ENCODE results near the gene MUL1. TPM values are rescaled to one million over a fixed set of nuclear protein-coding genes. Genes with fewer than 3 reads are reported as not detected.

The MUL1 gene
- total and polyA plus RNA-seq, 2 of the 8 experiments (the other 6 are each of a cell fraction or from before 2014, with no cell fraction given), result 16.4 to 20.8 TPM

DNA sequence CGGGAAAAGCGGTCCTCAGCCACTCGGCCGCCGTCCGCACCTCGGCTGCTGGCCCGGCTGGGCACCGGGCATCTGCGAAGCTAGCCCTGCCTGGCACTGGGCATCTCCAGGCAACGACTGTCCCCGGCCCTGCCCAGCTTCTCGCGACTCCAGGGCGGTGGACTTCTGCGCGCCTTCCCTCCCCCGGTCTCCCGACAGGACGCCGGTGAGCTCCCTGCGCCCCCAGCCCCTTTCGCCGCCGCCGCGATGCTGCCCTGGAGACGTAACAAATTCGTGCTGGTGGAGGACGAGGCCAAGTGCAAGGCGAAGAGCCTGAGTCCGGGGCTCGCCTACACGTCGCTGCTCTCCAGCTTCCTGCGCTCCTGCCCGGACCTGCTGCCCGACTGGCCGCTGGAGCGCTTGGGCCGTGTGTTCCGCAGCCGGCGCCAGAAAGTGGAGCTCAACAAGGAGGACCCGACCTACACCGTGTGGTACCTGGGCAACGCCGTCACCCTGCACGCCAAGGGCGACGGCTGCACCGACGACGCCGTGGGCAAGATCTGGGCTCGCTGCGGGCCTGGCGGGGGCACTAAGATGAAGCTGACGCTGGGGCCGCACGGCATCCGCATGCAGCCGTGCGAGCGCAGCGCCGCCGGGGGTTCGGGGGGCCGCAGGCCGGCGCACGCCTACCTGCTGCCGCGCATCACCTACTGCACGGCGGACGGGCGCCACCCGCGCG is 44.9 kb upstream of the MUL1 start:
- ChIA-PET CTCF (ENCODE audit: partially characterized antibody) (interaction anchor here (0.6 to 2.1 kb wide), 8 partner anchors 22 to 101 kb away, joined by 3 to 7 read pairs (median 4); partner anchors contain the start of genes CDA and PINK1), POLR2A (ENCODE audit: partially characterized antibody) (interaction anchor here (0.5 to 2.3 kb wide), 6 partner anchors 10 to 886 kb away, joined by 3 to 5 read pairs (median 4); partner anchors contain the start of gene DDOST)
- Histone ChIP-seq H2BK15ac (ENCODE audit: low read length) (peak overlapping the region; percentile 88; the same call in 1 of the 2 replicates), H3K23me2 (ENCODE audit: low read depth, low read length) (peaks cover 19% of the 10 kb centered on the region; the same call in 1 of the 2 replicates), H3K79me2 (ENCODE audit: control insufficient read depth in 1 of 2, insufficient read depth in 2 of 2, low read length in 2 of 2) (no peaks in the 10 kb centered on the region), H3K9ac (replicated peaks in 1 of 4; ENCODE audit: extremely low read depth in 1 of 4, low read depth in 3 of 4, low read length in 3 of 4) (no peak overlapping the region), H2AFZ (ENCODE audit: low read length) (peak overlapping the region; percentile 22; the same call in 1 of the 2 replicates), H3K4me1 (replicated peaks in 1 of 4; ENCODE audit: control insufficient read depth in 3 of 4, insufficient read depth in 4 of 4, low read length in 3 of 4) (peaks cover 0 to 21% (median 11%) of the 10 kb centered on the region in 4 experiments; a peak in 4 of 7 replicates), H3K14ac (ENCODE audit: insufficient read length) (no peak overlapping the region), H4K5ac (ENCODE audit: insufficient read length, low read depth, low read length) (no peak overlapping the region), H2AK5ac (ENCODE audit: low read depth, low read length) (no peak overlapping the region), H3K27me3 (replicated peaks in 1 of 4; ENCODE audit: control insufficient read depth in 3 of 4, extremely low read depth in 1 of 4, insufficient read depth in 3 of 4, low read length in 3 of 4) (peaks cover 34 to 60% (median 54%) of the 10 kb centered on the region in 4 experiments), H3K36me3 (ENCODE audit: control insufficient read depth in 2 of 4, insufficient read depth in 4 of 4, low read length in 3 of 4) (peaks cover 0 to 5% (median 0%) of the 10 kb centered on the region in 4 experiments; a peak in 1 of 8 replicates), H4K91ac (replicated peaks; ENCODE audit: insufficient read length, low read length) (peak overlapping the region; percentile 74), H3K9me3 (ENCODE audit: insufficient read depth in 2 of 2, low read depth in 1 of 2, low read length in 1 of 2) (no peaks in the 10 kb centered on the region), H3K27ac (ENCODE audit: low read depth, low read length) (no peak overlapping the region), H2BK12ac (ENCODE audit: low read depth, low read length) (peak overlapping the region; percentile 90; the same call in 1 of the 2 replicates), H4K8ac (ENCODE audit: extremely low read depth, insufficient read depth, low read length) (peak overlapping the region; percentile 83), H3K23ac (ENCODE audit: insufficient read length) (no peak overlapping the region), H3K79me1 (ENCODE audit: low read depth, low read length) (no peaks in the 10 kb centered on the region), H2BK20ac (ENCODE audit: low read length) (no peak overlapping the region), H3K18ac (ENCODE audit: extremely low read depth, low read length) (peak overlapping the region; percentile 60; the same call in 1 of the 2 replicates), H3K4ac (replicated peaks; ENCODE audit: insufficient read length, low read depth, low read length) (no peak overlapping the region), H4K20me1 (replicated peaks in 1 of 2; ENCODE audit: control insufficient read depth in 1 of 2, insufficient read depth in 2 of 2, low read length in 2 of 2) (peaks cover 0 to 2% of the 10 kb centered on the region in 2 experiments), H3K56ac (replicated peaks; ENCODE audit: insufficient read length, low read depth, low read length) (no peak overlapping the region), H3K4me2 (ENCODE audit: insufficient read depth in 1 of 2, low read depth in 2 of 2, low read length in 2 of 2) (peak overlapping the region; percentile 64 to 96), H3K4me3 (ENCODE audit: extremely low read depth in 1 of 4, insufficient read depth in 2 of 4, low read depth in 3 of 4, low read length in 4 of 4) (peak overlapping the region; percentile 7 to 67 (median 42)), H2BK5ac (ENCODE audit: low read depth, low read length) (no peak overlapping the region), H2BK120ac (replicated peaks; ENCODE audit: low read depth, low read length) (no peak overlapping the region)
- DNase-seq (ENCODE audit: low read depth in 1 of 2, low spot score in 2 of 2) (peak in 1 of 2 experiments; percentile 77), FAIRE-seq (no peak)
- 2% methylated on average over 65 of the region's 82 CpGs; no CpG with 5 or more reads in 1 of the 2 experiments for WGBS, 2 experiments (ENCODE audit: extremely low coverage in 1 of 2, insufficient coverage in 1 of 2, insufficient read length in 1 of 2, insufficient replicate concordance in 2 of 2, low coverage in 1 of 2, low lambda C conversion rate in 2 of 2, missing lambda C conversion rate in 1 of 2)
- no peak for TF ChIP-seq POLR2A (IDR thresholded peaks at IDR 0.05; ENCODE audit: control extremely low read depth in 1 of 2, low read depth in 2 of 2, low read length in 2 of 2)
- no peak for TF ChIP-seq SP1 (IDR thresholded peaks at IDR 0.05; ENCODE audit: low read depth, low read length)
- no peak for TF ChIP-seq SP2 (IDR thresholded peaks at IDR 0.05; ENCODE audit: low read length)
- TF ChIP-seq SIN3A (conservative IDR thresholded peaks at IDR 0.05 in 1 of 2, IDR thresholded peaks at IDR 0.05 in 1 of 2; ENCODE audit: low read depth in 1 of 2, low read length in 2 of 2), result no peak
- TF ChIP-seq, protein P1, sequence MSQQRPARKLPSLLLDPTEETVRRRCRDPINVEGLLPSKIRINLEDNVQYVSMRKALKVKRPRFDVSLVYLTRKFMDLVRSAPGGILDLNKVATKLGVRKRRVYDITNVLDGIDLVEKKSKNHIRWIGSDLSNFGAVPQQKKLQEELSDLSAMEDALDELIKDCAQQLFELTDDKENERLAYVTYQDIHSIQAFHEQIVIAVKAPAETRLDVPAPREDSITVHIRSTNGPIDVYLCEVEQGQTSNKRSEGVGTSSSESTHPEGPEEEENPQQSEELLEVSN (IDR thresholded peaks at IDR 0.05), result no peak
- TF ChIP-seq, protein P2, sequence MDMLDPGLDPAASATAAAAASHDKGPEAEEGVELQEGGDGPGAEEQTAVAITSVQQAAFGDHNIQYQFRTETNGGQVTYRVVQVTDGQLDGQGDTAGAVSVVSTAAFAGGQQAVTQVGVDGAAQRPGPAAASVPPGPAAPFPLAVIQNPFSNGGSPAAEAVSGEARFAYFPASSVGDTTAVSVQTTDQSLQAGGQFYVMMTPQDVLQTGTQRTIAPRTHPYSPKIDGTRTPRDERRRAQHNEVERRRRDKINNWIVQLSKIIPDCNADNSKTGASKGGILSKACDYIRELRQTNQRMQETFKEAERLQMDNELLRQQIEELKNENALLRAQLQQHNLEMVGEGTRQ (IDR thresholded peaks at IDR 0.05; ENCODE audit: low read length), result no peak
- no peak for TF ChIP-seq CREB1 (IDR thresholded peaks at IDR 0.05)
- no peak for TF ChIP-seq JUND (IDR thresholded peaks at IDR 0.05; ENCODE audit: low read length)
- TF ChIP-seq EP300 (IDR thresholded peaks at IDR 0.05; ENCODE audit: borderline replicate concordance in 1 of 2, low read depth in 2 of 2, low read length in 2 of 2), result no peak
- TF ChIP-seq RFX5 (IDR thresholded peaks at IDR 0.05; ENCODE audit: borderline replicate concordance, low read depth, low read length), result no peak
